ENCODE results near the gene TRDN.
"Not testable (repeated sequence)": the region's sequence is repeated elsewhere in the genome, so short reads cannot be mapped to it uniquely, and the experiment has no call there.

Gene TRDN

DNA sequence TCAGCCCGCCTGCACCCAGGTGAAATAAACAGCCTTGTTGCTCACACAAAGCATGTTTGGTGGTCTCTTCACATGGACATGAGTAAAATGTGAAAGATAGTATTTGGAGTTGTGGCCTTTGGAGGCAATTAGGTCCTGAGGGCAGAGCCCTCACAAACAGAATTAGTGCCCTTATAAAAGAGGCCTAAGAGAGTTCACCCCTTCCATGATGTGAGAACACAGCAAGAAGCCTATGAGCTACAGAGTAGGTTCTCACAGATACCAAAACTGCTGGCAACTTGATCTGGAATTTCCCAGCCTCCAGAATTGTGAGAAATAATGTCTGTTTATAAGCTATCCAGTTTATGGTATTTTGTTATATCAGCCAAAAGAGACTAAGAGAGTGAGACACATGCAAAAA, 74.5 kb downstream of the TRDN start:
- DNase-seq (ENCODE audit: low spot score) = no peak

DNA sequence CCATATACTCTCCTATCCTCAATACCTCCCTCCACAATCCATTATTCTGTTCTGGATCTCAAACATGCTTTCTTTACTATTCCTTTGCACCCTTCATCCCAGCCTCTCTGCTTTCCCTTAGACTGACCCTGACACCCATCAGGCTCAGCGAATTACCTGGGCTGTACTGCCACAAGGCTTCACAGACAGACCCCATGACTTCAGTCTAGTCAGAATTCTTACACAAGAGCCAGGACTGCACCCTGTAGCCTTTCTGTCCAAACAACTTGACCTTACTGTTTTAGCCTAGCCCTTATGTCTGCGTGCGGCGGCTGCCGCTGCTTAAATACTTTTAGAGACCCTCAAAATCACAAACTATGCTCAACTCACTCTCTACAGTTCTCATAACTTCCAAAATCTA, 76.9 kb downstream of the TRDN start:
- DNase-seq (ENCODE audit: low spot score) = not testable (repeated sequence)

GRCh38 chr6:123557474-123557873, 79.3 kb downstream of the TRDN start:
- DNase-seq (ENCODE audit: low spot score) = not testable (repeated sequence)

DNA sequence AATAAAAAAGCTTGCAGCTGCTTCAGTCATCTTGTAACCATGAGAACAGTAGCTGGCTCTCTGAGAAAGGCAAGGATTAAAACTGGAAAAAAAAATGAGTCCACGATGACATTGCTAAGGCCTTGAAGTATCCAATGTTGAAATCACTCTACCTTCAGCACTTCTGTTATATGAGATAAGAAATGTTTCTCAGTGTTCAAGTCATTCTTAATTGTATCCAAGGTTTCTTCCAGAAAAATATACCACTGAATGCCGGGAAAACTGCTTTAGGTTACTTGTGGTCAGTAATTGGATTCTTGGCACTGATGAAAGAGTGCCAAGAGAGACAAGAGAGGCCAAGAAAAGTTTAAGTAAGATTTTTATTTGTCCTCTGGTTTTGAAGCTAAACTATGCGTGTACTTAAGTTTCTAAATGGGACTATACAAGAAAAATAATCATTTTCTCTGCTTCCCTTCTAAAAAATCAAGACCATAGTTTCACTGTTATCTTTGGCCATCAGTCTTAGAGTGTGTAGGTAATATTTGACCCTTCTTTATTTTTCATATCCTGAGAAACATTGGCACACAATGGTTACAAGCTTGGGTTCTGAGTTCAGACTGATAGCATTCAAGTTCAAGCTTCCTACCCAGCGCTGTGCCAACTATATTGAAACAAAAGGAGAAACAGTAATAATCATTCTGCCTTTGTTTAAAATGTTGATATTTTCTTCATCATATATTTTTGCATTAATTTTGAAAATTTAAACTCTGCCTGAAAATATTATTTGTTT, 84.6 kb downstream of the TRDN start:
- DNase-seq (ENCODE audit: low spot score) = no peak

GRCh38 chr6:123550052-123550617, 86.6 kb downstream of the TRDN start:
- no peak for DNase-seq (ENCODE audit: low spot score)

GRCh38 chr6:123549476-123549875, 87.3 kb downstream of the TRDN start:
- no peak for DNase-seq (ENCODE audit: low spot score)

- no peak for DNase-seq (ENCODE audit: low spot score)
Measured at GRCh38 chr6:123547216-123547978, 89.4 kb downstream of the TRDN start.

DNA sequence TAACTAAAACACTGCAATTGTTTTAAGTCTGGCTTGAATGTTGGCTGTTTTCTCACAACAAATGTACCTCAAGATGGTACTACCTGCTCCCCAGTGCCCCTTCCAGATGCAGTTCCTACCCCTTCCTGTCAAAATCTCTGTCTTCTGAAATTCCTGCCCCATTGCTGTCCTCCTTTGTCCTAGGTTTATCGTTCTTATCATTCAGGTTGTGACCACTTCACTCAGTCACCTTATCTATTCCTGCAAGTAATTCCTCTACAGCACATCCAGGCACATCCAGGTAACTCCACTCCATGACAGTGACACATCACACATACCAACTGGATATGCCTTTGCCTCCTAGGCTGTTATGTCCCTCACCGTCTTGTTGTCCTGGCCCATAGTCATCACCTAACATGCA, 90.2 kb downstream of the TRDN start:
- no peak for DNase-seq (ENCODE audit: low spot score)

DNA sequence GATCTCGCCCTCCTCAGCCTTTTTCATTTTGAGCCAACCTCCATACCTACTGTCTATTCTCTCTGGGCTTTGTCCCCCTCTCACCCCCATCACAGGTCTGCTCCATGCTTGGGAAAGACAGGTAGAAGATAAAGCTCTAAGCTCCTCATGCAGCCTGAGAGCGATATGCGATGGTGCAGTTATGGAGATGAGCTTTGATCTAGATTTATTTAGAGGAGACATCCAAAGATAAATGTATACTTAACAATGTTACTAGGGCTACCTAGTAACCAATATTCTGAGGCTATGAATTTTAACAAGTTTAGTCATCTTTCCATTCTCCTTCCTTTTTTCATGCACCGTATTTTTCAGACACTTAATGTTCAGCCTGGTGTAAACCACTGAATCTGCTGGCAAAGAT, 95.3 kb downstream of the TRDN start:
- DNase-seq (ENCODE audit: low spot score) = no peak

- DNase-seq (ENCODE audit: low spot score) = no peak
Measured at GRCh38 chr6:123533862-123534648, 102.7 kb downstream of the TRDN start.

DNA sequence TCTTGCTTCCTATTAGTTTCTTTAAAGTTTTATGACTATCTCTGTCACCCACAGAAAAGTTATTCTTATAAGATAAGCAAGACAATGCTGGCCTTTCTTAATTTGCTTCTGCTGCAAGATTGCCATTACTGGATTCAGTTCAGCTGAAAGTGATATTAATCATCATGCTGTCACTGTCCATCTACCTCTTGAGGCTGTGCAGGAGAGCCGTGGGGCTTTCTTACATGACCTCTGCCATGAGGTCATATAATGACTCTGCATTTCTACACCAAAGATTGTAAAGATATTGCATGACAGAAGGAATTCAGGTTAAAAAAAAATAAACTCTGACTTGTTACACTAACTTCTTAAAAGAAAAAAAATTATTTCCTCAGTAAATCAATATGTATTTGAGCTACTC, 106.9 kb downstream of the TRDN start:
- peak; percentile 73 for DNase-seq (ENCODE audit: low spot score)

DNA sequence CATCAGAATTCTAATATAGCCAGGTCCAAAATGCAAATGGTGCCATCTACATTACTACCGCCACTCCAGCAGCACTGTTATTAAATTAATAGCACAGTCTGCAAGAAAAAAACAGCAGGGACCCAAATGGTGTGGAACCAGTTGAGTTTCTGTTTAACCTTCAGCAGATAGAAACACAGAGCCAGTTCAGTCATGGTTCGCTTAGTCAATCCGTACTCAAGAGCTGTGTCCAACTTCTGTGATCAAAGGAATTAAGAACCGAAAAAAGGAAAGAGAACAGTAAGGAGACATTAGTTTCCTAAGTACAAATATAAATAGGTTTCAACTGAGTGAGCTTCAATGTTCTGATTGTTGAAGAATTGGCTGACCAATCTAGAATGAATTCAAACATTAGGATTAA, 107.7 kb downstream of the TRDN start:
- peak; percentile 51 for DNase-seq (ENCODE audit: low spot score)

DNA sequence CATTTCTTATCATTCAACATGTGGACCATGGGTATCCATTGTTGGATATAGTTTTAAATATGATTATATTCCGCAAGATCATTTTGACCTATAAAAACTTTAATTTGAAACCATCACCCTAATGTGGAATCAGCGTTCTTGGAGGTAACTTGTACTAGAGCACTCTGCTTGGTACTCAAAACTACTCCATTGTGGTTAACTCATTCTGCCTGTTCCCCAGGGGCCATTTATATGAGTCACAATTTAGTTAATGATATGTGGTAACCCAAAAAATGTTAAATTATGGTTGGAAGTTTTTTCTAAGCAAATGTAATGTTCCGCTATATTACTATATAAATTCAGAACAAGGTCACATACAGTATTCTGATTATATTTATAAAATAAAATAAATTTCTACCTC, 109.3 kb downstream of the TRDN start:
- DNase-seq (ENCODE audit: low spot score) = no peak

DNA sequence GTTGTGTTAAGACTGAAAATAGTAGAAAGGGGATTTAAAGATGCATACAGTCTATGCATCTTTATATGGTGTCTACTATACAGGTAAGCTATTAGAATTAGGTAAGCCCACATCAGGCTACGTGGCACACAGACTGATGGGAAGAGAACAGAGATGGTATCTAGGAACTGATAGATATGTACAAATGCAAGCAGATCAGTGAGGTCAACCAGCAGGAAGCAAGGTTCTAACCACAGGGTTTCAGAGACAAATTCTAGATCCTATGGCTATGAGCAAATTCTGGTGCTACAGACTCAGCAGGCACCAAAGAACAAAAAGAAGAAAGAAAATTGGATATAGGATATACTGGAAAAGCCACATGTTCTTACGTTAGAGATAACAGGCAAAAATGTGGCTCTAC, 110.6 kb downstream of the TRDN start:
- DNase-seq (ENCODE audit: low spot score) = no peak

DNA sequence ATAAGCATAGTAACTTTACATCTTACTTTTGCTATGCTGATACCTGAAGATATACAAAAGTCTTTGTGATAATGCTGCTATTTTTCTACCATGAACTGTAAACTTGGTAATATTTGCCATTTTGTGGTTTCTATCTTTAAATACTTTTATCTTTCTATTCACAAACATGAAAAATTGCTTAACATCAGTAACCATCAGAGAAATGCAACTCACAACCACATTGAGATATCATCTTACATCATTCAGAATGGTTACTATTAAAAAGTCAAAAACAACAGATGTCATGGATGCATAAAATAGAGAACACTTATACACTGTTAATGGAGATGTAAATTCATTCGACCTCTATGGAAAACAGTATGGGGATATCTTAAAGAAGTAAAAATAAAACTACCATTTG, 112.0 kb downstream of the TRDN start:
- DNase-seq (ENCODE audit: low spot score) = no peak

DNA sequence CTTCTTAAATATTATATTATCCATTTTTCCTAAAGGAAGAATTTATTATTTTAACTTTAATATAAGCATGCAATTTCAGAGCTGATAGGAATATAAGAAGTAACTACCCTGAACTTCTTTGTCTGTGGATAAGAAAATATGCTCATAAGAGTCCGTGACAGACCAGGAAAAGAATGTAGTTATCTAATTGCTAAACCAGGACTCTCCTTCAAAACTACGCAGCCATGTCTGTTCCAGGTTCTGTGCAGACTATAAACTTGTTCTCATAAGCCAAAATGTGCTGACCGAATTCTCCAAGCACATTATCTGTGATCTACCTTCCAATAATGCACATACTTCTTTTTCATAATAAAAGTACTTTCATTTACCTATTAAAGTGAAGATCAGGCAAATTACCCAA, 116.5 kb downstream of the TRDN start:
- DNase-seq (ENCODE audit: low spot score) = no peak

- DNase-seq (ENCODE audit: low spot score) = no peak
Measured at GRCh38 chr6:123519189-123519505, 117.6 kb downstream of the TRDN start.

- no peak for DNase-seq (ENCODE audit: low spot score)
Measured at GRCh38 chr6:123518441-123519188, 118.1 kb downstream of the TRDN start.

DNA sequence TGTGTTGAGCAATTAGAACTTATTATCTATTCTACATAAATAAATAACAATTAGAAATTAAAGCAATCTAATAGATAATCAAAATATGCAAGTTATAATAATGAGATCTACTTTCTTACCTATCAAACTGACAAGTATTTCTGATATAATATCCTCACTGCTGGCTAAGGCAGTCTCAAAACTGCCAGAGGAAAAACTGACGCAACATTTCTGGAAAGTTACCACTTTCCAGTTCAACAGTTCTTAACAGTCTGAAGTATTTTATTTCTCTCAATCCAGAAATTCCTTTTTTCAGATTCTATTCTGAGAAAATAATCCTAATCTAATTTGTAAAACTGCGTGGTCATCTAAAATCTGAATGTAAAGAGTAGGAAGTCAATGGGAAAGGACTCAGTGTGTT, 121.0 kb downstream of the TRDN start:
- DNase-seq (ENCODE audit: low spot score) = no peak

- DNase-seq (ENCODE audit: low spot score) = no peak
Measured at GRCh38 chr6:123509112-123509511, 127.6 kb downstream of the TRDN start.

- no peak for DNase-seq (ENCODE audit: low spot score)
Measured at GRCh38 chr6:123508290-123508689, 128.5 kb downstream of the TRDN start.

DNA sequence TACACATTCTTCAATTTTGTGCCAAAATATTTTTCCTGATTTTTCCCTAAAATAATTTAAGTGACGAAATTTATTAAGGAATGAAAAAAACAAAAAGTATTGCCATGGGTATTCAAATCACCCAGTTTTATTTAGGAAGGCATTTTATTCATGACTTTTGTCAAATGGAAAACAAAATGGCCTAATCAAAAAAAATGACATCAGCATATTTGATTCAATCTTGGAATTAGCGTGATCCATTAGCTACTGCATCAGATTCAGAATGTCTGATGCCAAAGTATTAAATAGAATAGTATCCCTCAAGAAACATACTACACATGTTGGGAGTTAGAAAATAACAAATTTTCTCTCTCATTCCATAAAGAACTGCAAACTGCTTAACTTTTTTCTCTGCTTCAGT, 129.2 kb downstream of the TRDN start:
- DNase-seq (ENCODE audit: low spot score) = no peak
